Activated T-cell treated with anti-CD3 and anti-CD28 coated beads, Interleukin-2, amount 50 U/mL, for 24 hours (primary cell): ENCODE measurements around the gene GALNTL6.
"Not testable (repeated sequence)": the region's sequence is repeated elsewhere in the genome, so short reads cannot be mapped to it uniquely, and the experiment has no call there.

Source experiments
- DNase-seq: peaks from one replicate; pipeline ENCODE4 v3.0.0-alpha.2; 2020
- H3K27ac Mint-ChIP-seq: 2 replicates; pipeline ENCODE4 v1.8.0; 2020; ENCODE audit warnings: mild to moderate bottlenecking, mixed read lengths
- H3K27me3 Mint-ChIP-seq: 2 replicates; pipeline ENCODE4 v1.8.0; 2020; ENCODE audit warnings: mixed read lengths
- H3K36me3 Mint-ChIP-seq: 2 replicates; pipeline ENCODE4 v1.8.0; 2020; ENCODE audit warnings: low read depth, mixed read lengths
- H3K4me1 Mint-ChIP-seq: 2 replicates; pipeline ENCODE4 v1.8.0; 2020; ENCODE audit warnings: low read depth, mixed read lengths
- H3K4me3 Mint-ChIP-seq: 2 replicates; pipeline ENCODE4 v1.8.0; 2020; ENCODE audit warnings: mild to moderate bottlenecking, moderate library complexity, mixed read lengths
- H3K9me3 Mint-ChIP-seq: 2 replicates; pipeline ENCODE4 v1.8.0; 2020; ENCODE audit warnings: mixed read lengths

The GALNTL6 gene

DNA sequence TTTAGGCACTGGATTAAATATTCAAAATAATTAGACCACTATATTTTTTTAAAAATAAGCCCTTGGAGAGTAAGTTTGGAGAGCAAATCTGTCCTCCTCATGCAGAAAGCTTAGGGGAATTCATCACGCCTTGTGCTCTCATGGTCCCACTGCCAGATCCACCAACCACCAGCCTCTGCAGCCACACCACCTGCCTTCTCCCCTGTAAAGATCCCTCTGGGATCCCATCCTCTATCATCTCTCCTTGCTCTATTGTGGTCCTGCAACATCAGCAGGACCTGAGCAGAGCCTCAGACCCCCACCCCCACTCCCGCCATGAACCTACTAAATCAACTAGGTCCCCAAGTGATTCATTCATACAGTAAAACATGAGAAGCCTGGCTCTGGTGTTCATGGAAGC is 872.8 kb downstream of the GALNTL6 start:
- DNase-seq, result no peak
- Mint-ChIP-seq H3K4me1 (no peaks in the 10 kb centered on the region), H3K4me3 (no peak overlapping the region), H3K27ac (no peak overlapping the region), H3K27me3 (no peaks in the 10 kb centered on the region), H3K9me3 (peaks cover 4% of the 10 kb centered on the region), H3K36me3 (no peaks in the 10 kb centered on the region)

DNA sequence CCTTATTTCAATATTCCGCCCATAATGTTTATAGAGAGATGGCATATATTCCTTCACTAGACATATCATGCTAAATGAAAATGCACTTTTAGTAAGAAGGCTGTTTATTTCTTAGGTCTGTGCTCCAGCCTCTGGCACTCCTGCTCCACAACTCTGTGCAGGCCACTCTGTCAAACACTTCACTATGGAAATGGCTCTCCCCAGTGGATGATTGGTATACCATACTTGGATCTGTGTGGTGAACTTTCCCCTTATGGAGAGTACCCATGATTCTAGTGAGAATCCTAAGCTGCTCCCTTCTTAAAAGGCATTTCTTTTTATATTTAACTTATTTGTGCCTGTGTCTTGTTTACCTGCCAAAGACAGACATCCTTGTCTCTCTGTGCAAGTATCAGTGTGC is 875.3 kb downstream of the GALNTL6 start:
- no peak for DNase-seq
- no peak overlapping the region for H3K4me3 Mint-ChIP-seq
- H3K27ac Mint-ChIP-seq, result no peak overlapping the region
- H3K36me3 Mint-ChIP-seq, result no peaks in the 10 kb centered on the region
- peaks cover 15% of the 10 kb centered on the region for H3K9me3 Mint-ChIP-seq
- H3K27me3 Mint-ChIP-seq, result no peaks in the 10 kb centered on the region
- H3K4me1 Mint-ChIP-seq, result no peaks in the 10 kb centered on the region

DNA sequence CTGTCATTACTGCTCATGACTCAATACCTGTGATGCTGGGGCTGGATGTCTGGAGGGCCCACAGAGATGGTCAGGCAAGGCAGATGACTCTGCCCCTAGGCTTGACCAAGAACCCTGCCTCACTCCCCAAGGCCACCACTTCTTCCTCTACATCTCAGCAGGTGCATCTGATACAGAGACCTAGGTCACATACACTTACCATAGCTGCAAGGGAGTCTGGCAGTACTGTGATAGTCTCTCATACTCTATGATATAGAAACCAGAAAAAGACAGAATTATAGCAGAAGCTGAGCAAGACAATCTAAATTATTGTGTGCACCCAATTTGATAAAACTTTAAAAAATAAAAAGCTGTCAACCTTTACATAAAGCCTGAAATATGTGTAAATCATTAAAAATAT is 878.3 kb downstream of the GALNTL6 start:
- H3K4me3 Mint-ChIP-seq, result no peak overlapping the region
- H3K36me3 Mint-ChIP-seq, result no peaks in the 10 kb centered on the region
- H3K4me1 Mint-ChIP-seq, result no peaks in the 10 kb centered on the region
- DNase-seq, result no peak
- no peak overlapping the region for H3K27ac Mint-ChIP-seq
- no peaks in the 10 kb centered on the region for H3K27me3 Mint-ChIP-seq
- H3K9me3 Mint-ChIP-seq, result peaks cover 23% of the 10 kb centered on the region

DNA sequence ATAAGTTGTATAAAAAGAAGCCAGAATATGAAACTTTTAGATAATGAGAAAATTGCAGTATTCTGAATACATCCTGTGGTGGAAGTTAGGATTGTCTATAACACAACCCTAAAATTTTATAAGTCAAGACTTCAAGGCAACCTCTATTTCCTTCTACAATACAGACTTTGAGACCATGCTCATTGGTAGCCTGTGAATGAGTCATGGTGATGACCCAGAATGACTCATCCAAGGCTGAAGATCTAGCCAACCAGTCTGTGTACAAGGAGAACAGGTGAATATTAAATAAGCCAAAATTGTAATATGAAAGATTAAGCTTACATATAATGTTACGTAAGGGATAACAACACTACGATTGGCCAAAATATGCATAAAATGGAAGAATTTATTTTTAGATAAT is 879.5 kb downstream of the GALNTL6 start:
- Mint-ChIP-seq H3K27ac (no peak overlapping the region), H3K27me3 (no peaks in the 10 kb centered on the region), H3K4me1 (no peaks in the 10 kb centered on the region), H3K36me3 (no peaks in the 10 kb centered on the region), H3K4me3 (no peak overlapping the region), H3K9me3 (peaks cover 24% of the 10 kb centered on the region)
- no peak for DNase-seq

- peaks cover 16% of the 10 kb centered on the region for H3K9me3 Mint-ChIP-seq
- H3K27ac Mint-ChIP-seq, result no peak overlapping the region
- no peaks in the 10 kb centered on the region for H3K36me3 Mint-ChIP-seq
- H3K4me3 Mint-ChIP-seq, result no peak overlapping the region
- H3K27me3 Mint-ChIP-seq, result no peaks in the 10 kb centered on the region
- DNase-seq, result no peak
- no peaks in the 10 kb centered on the region for H3K4me1 Mint-ChIP-seq
Observed at GRCh38 chr4:172698256-172698655, 885.1 kb downstream of the GALNTL6 start.

GRCh38 chr4:172705565-172705964 is 892.4 kb downstream of the GALNTL6 start:
- H3K4me1 Mint-ChIP-seq, result no peaks in the 10 kb centered on the region
- H3K27me3 Mint-ChIP-seq, result no peaks in the 10 kb centered on the region
- no peak overlapping the region for H3K4me3 Mint-ChIP-seq
- H3K27ac Mint-ChIP-seq, result no peak overlapping the region
- H3K9me3 Mint-ChIP-seq, result peaks cover 28% of the 10 kb centered on the region
- no peaks in the 10 kb centered on the region for H3K36me3 Mint-ChIP-seq
- DNase-seq, result no peak

DNA sequence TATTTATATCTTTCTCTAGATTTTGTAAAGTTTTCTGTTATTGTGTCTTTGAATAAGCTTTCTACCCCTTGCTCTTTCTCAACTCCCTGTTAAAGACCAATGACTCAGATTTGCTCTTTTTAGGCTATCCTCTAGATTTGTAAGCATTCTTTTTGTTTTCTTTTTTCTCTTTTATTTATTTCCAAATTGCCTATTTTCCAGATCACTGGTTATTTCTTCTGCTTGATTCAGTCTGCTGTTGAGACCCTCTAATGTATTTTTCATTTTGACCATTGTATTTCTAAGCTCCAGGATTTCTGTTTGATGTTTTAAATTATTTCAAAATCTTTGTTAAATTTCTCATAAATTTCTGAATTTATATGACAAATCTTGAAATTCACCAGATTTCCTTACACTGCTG is 892.8 kb downstream of the GALNTL6 start:
- no peak overlapping the region for H3K27ac Mint-ChIP-seq
- no peaks in the 10 kb centered on the region for H3K4me1 Mint-ChIP-seq
- H3K9me3 Mint-ChIP-seq, result peaks cover 28% of the 10 kb centered on the region
- no peak overlapping the region for H3K4me3 Mint-ChIP-seq
- DNase-seq, result no peak
- H3K36me3 Mint-ChIP-seq, result no peaks in the 10 kb centered on the region
- no peaks in the 10 kb centered on the region for H3K27me3 Mint-ChIP-seq

GRCh38 chr4:172707622-172708021 is 894.4 kb downstream of the GALNTL6 start:
- Mint-ChIP-seq H3K4me1 (no peaks in the 10 kb centered on the region), H3K36me3 (no peaks in the 10 kb centered on the region), H3K9me3 (peaks cover 31% of the 10 kb centered on the region), H3K27me3 (no peaks in the 10 kb centered on the region), H3K4me3 (no peak overlapping the region), H3K27ac (no peak overlapping the region)
- DNase-seq, result no peak

GRCh38 chr4:172708184-172708583 is 895.0 kb downstream of the GALNTL6 start:
- Mint-ChIP-seq H3K4me1 (no peaks in the 10 kb centered on the region), H3K27me3 (no peaks in the 10 kb centered on the region), H3K9me3 (peaks cover 29% of the 10 kb centered on the region), H3K27ac (no peak overlapping the region), H3K4me3 (no peak overlapping the region), H3K36me3 (no peaks in the 10 kb centered on the region)
- no peak for DNase-seq

DNA sequence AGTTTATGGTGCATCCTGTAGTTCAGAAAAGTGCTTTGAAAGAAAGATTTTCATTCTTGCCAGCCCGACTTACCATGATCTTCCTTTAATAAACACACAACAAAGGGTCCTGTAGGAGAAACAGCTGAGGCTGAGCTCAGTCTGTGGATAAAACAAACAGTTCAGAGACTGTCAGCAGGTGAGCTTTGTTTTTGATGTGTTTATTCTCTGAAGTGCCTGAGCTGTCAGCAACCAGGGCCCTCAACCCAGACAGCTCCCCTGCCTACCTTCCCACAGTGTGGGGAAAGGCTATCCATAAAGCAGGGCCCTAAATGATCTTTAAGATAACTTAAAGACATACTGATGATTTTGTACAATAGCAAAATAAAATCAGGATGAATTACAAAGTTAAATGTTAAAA is 896.2 kb downstream of the GALNTL6 start:
- Mint-ChIP-seq H3K4me1 (no peaks in the 10 kb centered on the region), H3K36me3 (no peaks in the 10 kb centered on the region), H3K9me3 (peaks cover 27% of the 10 kb centered on the region), H3K27me3 (no peaks in the 10 kb centered on the region), H3K27ac (no peak overlapping the region), H3K4me3 (no peak overlapping the region)
- no peak for DNase-seq

DNA sequence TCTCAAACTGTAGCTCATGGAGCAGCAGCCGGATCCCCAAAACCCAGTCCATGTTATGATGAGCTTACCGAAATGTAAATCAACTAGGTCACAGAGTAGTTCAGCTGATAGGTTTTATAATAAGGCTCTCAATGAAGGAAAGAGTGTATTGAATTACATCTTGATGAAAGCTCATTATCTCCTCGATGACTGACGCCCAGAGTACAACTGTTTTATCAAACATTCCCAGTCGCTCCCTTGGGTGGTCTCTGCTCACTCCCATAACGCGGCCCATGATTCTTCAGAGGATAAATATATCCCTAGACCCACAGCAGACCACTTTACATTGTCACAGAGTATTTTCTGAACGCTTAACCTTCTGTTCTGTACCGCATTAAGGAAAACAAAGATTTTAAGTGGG is 903.1 kb downstream of the GALNTL6 start:
- no peak overlapping the region for H3K27ac Mint-ChIP-seq
- no peaks in the 10 kb centered on the region for H3K36me3 Mint-ChIP-seq
- DNase-seq, result no peak
- H3K27me3 Mint-ChIP-seq, result no peaks in the 10 kb centered on the region
- H3K4me1 Mint-ChIP-seq, result no peaks in the 10 kb centered on the region
- H3K4me3 Mint-ChIP-seq, result no peak overlapping the region
- peaks cover 8% of the 10 kb centered on the region for H3K9me3 Mint-ChIP-seq

DNA sequence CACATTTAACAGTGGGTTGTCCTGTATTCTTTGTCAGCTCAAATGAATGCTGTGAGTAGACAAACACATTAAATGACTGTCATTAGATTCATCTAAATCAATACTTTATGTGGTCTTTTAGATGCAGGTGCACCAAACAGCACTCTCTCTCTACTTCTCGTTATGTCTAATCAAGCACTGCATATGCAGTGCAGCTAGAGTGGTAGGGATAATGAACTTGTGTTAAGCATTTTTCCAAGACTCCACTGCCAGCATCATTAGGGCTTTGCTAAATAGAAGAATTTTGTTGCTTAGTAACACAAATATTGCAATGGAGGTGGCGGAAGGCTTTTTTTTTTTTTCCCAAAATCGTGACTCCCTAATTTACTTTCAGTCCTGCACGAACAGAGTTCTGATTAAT is 908.5 kb downstream of the GALNTL6 start:
- DNase-seq, result no peak
- Mint-ChIP-seq H3K4me3 (no peak overlapping the region), H3K27ac (no peak overlapping the region), H3K9me3 (no peaks in the 10 kb centered on the region), H3K27me3 (no peaks in the 10 kb centered on the region), H3K4me1 (no peaks in the 10 kb centered on the region), H3K36me3 (no peaks in the 10 kb centered on the region)

DNA sequence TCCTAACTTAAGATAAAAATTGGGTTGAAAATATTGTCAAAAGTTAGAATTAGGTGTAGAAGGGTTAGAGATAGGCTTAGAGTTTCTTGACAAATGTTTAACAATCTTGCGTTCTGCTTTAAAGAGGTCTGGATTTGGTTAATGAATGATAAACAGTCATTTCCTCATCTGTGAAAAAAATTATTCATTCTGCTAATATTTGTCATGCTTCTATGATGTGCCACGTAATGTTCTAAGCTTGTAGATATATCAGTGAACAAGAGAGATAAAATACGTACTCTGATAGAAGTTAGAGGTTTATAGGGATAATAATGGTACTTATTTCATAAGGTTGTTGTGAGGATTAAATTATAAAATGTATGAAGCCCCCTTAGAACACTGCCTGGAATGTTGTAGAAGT is 912.4 kb downstream of the GALNTL6 start:
- H3K36me3 Mint-ChIP-seq, result no peaks in the 10 kb centered on the region
- no peaks in the 10 kb centered on the region for H3K27me3 Mint-ChIP-seq
- H3K4me1 Mint-ChIP-seq, result no peaks in the 10 kb centered on the region
- H3K9me3 Mint-ChIP-seq, result peaks cover 14% of the 10 kb centered on the region
- H3K4me3 Mint-ChIP-seq, result no peak overlapping the region
- no peak for DNase-seq
- no peak overlapping the region for H3K27ac Mint-ChIP-seq

GRCh38 chr4:172726001-172726423 is 912.8 kb downstream of the GALNTL6 start:
- DNase-seq, result no peak
- no peak overlapping the region for H3K4me3 Mint-ChIP-seq
- H3K4me1 Mint-ChIP-seq, result no peaks in the 10 kb centered on the region
- no peak overlapping the region for H3K27ac Mint-ChIP-seq
- no peaks in the 10 kb centered on the region for H3K27me3 Mint-ChIP-seq
- H3K36me3 Mint-ChIP-seq, result no peaks in the 10 kb centered on the region
- peaks cover 15% of the 10 kb centered on the region for H3K9me3 Mint-ChIP-seq

- no peaks in the 10 kb centered on the region for H3K27me3 Mint-ChIP-seq
- H3K4me3 Mint-ChIP-seq, result no peak overlapping the region
- no peak overlapping the region for H3K27ac Mint-ChIP-seq
- H3K4me1 Mint-ChIP-seq, result no peaks in the 10 kb centered on the region
- DNase-seq, result no peak
- no peaks in the 10 kb centered on the region for H3K36me3 Mint-ChIP-seq
- H3K9me3 Mint-ChIP-seq, result peaks cover 15% of the 10 kb centered on the region
Observed at GRCh38 chr4:172727631-172728030, 914.4 kb downstream of the GALNTL6 start.

DNA sequence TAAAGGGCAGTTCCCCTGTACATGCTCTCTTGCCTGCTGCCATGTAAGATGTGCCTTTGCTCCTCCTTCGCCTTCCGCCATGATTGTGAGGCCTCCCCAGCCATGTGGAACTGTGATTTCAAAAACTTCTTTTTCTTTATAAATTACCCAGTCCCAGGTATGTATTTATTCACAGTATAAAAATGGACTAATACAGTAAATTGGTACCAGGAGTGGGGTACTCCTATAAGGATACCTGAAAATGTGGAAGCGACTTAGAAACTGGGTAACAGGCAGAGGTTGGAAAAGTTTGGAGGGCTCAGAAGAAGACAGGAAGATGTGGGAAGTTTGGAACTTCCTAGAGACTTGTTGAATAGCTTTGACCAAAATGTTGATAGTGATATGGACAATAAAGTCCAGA is 920.4 kb downstream of the GALNTL6 start:
- H3K9me3 Mint-ChIP-seq, result peaks cover 49% of the 10 kb centered on the region
- not testable (repeated sequence) for H3K27me3 Mint-ChIP-seq, H3K27ac Mint-ChIP-seq, H3K4me3 Mint-ChIP-seq, H3K36me3 Mint-ChIP-seq, H3K4me1 Mint-ChIP-seq, DNase-seq
